Erythroblast (primary cell): ENCODE data around the gene ST7.

Source experiments
- GATA1 ChIP-seq: IDR thresholded peaks from 2 replicates; pipeline ENCODE4 v1.6.1; 2011; ENCODE audit warnings: low read depth, mild to moderate bottlenecking, control low read depth, low read length, moderate library complexity
- POLR2A ChIP-seq: IDR thresholded peaks from 2 replicates; pipeline ENCODE4 v1.6.1; 2011; ENCODE audit warnings: mild to moderate bottlenecking, low read length

DNA sequence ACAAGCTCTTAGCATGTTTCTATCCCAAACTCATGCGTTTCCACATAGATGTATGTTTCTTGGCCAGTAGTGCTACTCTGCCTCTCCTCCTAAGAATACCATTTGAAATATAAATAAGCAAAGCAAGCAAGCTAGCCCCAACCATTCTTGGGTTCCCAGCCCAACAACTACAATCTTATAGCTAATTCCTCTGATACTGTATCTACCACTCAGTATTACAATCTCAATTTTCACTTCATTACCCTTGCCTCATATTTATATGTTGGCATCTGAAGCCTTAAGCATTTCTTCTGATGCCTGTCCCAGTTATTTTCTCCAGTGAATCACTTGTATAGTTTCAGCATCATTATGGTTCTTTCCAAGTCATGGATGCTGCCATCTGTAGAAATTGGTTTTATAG, 181.1 kb downstream of the ST7 start:
- TF ChIP-seq POLR2A (no peak), GATA1 (no peak)
